WTC11 (cell line): ENCODE data around the gene PELI3. TPM values are rescaled to one million over a fixed set of nuclear protein-coding genes. Genes with fewer than 3 reads are reported as not detected.
A peak's percentile ranks its signal among the peaks of the same experiment; 100 is the strongest.

Source experiments
- ATAC-seq: fragments of 200-7000 bp; cut with Tn5 transposase; 2 replicates; pipeline ENCODE4 v1.10.0; 2021; ENCODE audit warnings: mild to moderate bottlenecking, moderate library complexity
- CTCF ChIA-PET: fragments of 300-600 bp; sonication (Branson Sonifier 250); formaldehyde crosslinking; loops from one replicate; lab custom pipeline; 2021; ENCODE audit warnings: antibody characterized with exemption; lab: Charles Lee
- POLR2A ChIA-PET: fragments of 350-600 bp; sonication (Branson Sonifier 250); formaldehyde crosslinking; loops from one replicate; lab custom pipeline; 2021; ENCODE audit warnings: antibody characterized with exemption; lab: Charles Lee
- DNase-seq: peaks from one replicate; pipeline ENCODE4 v3.0.0; 2021; ENCODE audit warnings: low spot score
- H3K27ac Mint-ChIP-seq: 2 replicates; pipeline ENCODE4 v1.8.0; 2021; ENCODE audit warnings: mixed read lengths
- H3K27me3 Mint-ChIP-seq: 2 replicates; pipeline ENCODE4 v1.8.0; 2021; ENCODE audit warnings: low read depth, mild to moderate bottlenecking, moderate library complexity, mixed read lengths
- H3K36me3 Mint-ChIP-seq: 2 replicates; pipeline ENCODE4 v1.8.0; 2021; ENCODE audit warnings: mixed read lengths
- H3K4me1 Mint-ChIP-seq: 2 replicates; pipeline ENCODE4 v1.8.0; 2022; ENCODE audit warnings: mixed read lengths
- H3K4me3 Mint-ChIP-seq: 2 replicates; pipeline ENCODE4 v1.8.0; 2021; ENCODE audit warnings: mild to moderate bottlenecking, moderate library complexity, mixed read lengths
- H3K9me3 Mint-ChIP-seq: 2 replicates; pipeline ENCODE4 v1.8.0; 2021; ENCODE audit warnings: mixed read lengths
- ARID4B ChIP-seq: sonication (generic); formaldehyde crosslinking; IDR thresholded peaks from 2 replicates; pipeline ENCODE4 v1.8.0; 2023; ENCODE audit warnings: missing genetic modification reagents, mild to moderate bottlenecking, borderline replicate concordance
- FOXK1 ChIP-seq: sonication (generic); formaldehyde crosslinking; IDR thresholded peaks from 2 replicates; pipeline ENCODE4 v1.8.0; 2022; ENCODE audit warnings: mild to moderate bottlenecking, moderate library complexity, missing genetic modification reagents
- FOXP4 ChIP-seq: sonication (generic); formaldehyde crosslinking; IDR thresholded peaks from 2 replicates; pipeline ENCODE4 v1.8.0; 2022; ENCODE audit warnings: mild to moderate bottlenecking, missing genetic modification reagents
- HMGA2 ChIP-seq: fragments of 250-450 bp; sonication (Bioruptor Pico); IDR thresholded peaks from 2 replicates; pipeline ENCODE4 v1.4.0; 2021; ENCODE audit warnings: mild to moderate bottlenecking, moderate library complexity
- JUN ChIP-seq: sonication (generic); formaldehyde crosslinking; IDR thresholded peaks from 2 replicates; pipeline ENCODE4 v1.8.0; 2023; ENCODE audit warnings: mild to moderate bottlenecking, missing genetic modification reagents
- RELA ChIP-seq: sonication (generic); formaldehyde crosslinking; IDR thresholded peaks from 2 replicates; pipeline ENCODE4 v1.8.1; 2022; ENCODE audit warnings: missing genetic modification reagents, mild to moderate bottlenecking, borderline replicate concordance
- SOX15 ChIP-seq: fragments of 250-450 bp; sonication (Bioruptor Pico); IDR thresholded peaks from 2 replicates; pipeline ENCODE4 v1.9.0; 2021; ENCODE audit warnings: mild to moderate bottlenecking
- TEAD1 ChIP-seq: sonication (generic); formaldehyde crosslinking; IDR thresholded peaks from 2 replicates; pipeline ENCODE4 v1.8.0; 2022; ENCODE audit warnings: mild to moderate bottlenecking, missing genetic modification reagents
- ZMAT4 ChIP-seq: fragments of 250-450 bp; sonication (Bioruptor Pico); IDR thresholded peaks from 2 replicates; pipeline ENCODE4 v1.9.0; 2021; ENCODE audit warnings: mild to moderate bottlenecking
- ZNF219 ChIP-seq: sonication (generic); formaldehyde crosslinking; IDR thresholded peaks from 2 replicates; pipeline ENCODE4 v1.8.0; 2023; ENCODE audit warnings: missing genetic modification reagents, mild to moderate bottlenecking, borderline replicate concordance
- ZNF263 ChIP-seq: sonication (generic); formaldehyde crosslinking; IDR thresholded peaks from 2 replicates; pipeline ENCODE4 v1.8.1; 2022; ENCODE audit warnings: low read depth, mild to moderate bottlenecking, moderate library complexity, missing genetic modification reagents
- ZNF317 ChIP-seq: sonication (generic); formaldehyde crosslinking; IDR thresholded peaks from 2 replicates; pipeline ENCODE4 v1.8.1; 2023; ENCODE audit warnings: low read depth, mild to moderate bottlenecking, moderate library complexity, missing genetic modification reagents, borderline replicate concordance
- ZNF423 ChIP-seq: fragments of 250-450 bp; sonication (Bioruptor Pico); IDR thresholded peaks from 2 replicates; pipeline ENCODE4 v2.1.2; 2022; ENCODE audit warnings: mild to moderate bottlenecking, moderate library complexity
- total RNA-seq: library from RNA; stranded (reverse); gene quantifications from 3 replicates; pipeline ENCODE4 v1.2.3, GENCODE V29; 2021
- TF ChIP-seq, protein P1 (sequence below): sonication (generic); formaldehyde crosslinking; IDR thresholded peaks from 2 replicates; pipeline ENCODE4 v1.8.0; 2023; ENCODE audit warnings: mild to moderate bottlenecking, missing genetic modification reagents
- TF ChIP-seq, protein P2 (sequence below): fragments of 250-450 bp; sonication (Bioruptor Pico); IDR thresholded peaks from 2 replicates; pipeline ENCODE4 v1.8.0; 2021; ENCODE audit warnings: mild to moderate bottlenecking
- TF ChIP-seq, protein P3 (sequence below): sonication (generic); formaldehyde crosslinking; conservative IDR thresholded peaks from 2 replicates; pipeline ENCODE4 v1.8.1; 2022; ENCODE audit warnings: mild to moderate bottlenecking, missing genetic modification reagents
- TF ChIP-seq, protein P4 (sequence below): sonication (generic); formaldehyde crosslinking; IDR thresholded peaks from 2 replicates; pipeline ENCODE4 v1.8.1; 2022; ENCODE audit warnings: low read depth, mild to moderate bottlenecking, moderate library complexity, missing genetic modification reagents, borderline replicate concordance
- TF ChIP-seq, protein P5 (sequence below): sonication (generic); formaldehyde crosslinking; IDR thresholded peaks from 2 replicates; pipeline ENCODE4 v1.8.0; 2022; ENCODE audit warnings: missing genetic modification reagents
- TF ChIP-seq, protein P6 (sequence below): sonication (generic); formaldehyde crosslinking; IDR thresholded peaks from 2 replicates; pipeline ENCODE4 v1.8.0; 2022; ENCODE audit warnings: mild to moderate bottlenecking, missing genetic modification reagents

Gene PELI3
- total RNA-seq, 1 experiment from 2014 or later = 7.8 TPM

- Mint-ChIP-seq H3K27me3 (no peaks in the 10 kb centered on the region), H3K4me1 (peaks cover 6% of the 10 kb centered on the region), H3K27ac (peak overlapping the region; percentile 41; the same call in 1 of the 2 replicates), H3K9me3 (no peaks in the 10 kb centered on the region), H3K36me3 (peaks cover 22% of the 10 kb centered on the region), H3K4me3 (no peak overlapping the region)
- no peak for ATAC-seq
- no peak for DNase-seq
- POLR2A ChIA-PET = no interaction called here
- TF ChIP-seq FOXK1 (CRISPR knock-in tag) (no peak), ZNF219 (CRISPR knock-in tag) (no peak), HMGA2 (CRISPR knock-in tag) (no peak), JUN (CRISPR knock-in tag) (no peak), ZMAT4 (CRISPR knock-in tag) (no peak), FOXP4 (CRISPR knock-in tag) (no peak), TEAD1 (CRISPR knock-in tag) (no peak), RELA (CRISPR knock-in tag) (no peak), ZNF423 (CRISPR knock-in tag) (no peak), ARID4B (CRISPR knock-in tag) (no peak), ZNF317 (no peak), SOX15 (no peak), ZNF263 (CRISPR knock-in tag) (no peak)
- TF ChIP-seq, protein P1, sequence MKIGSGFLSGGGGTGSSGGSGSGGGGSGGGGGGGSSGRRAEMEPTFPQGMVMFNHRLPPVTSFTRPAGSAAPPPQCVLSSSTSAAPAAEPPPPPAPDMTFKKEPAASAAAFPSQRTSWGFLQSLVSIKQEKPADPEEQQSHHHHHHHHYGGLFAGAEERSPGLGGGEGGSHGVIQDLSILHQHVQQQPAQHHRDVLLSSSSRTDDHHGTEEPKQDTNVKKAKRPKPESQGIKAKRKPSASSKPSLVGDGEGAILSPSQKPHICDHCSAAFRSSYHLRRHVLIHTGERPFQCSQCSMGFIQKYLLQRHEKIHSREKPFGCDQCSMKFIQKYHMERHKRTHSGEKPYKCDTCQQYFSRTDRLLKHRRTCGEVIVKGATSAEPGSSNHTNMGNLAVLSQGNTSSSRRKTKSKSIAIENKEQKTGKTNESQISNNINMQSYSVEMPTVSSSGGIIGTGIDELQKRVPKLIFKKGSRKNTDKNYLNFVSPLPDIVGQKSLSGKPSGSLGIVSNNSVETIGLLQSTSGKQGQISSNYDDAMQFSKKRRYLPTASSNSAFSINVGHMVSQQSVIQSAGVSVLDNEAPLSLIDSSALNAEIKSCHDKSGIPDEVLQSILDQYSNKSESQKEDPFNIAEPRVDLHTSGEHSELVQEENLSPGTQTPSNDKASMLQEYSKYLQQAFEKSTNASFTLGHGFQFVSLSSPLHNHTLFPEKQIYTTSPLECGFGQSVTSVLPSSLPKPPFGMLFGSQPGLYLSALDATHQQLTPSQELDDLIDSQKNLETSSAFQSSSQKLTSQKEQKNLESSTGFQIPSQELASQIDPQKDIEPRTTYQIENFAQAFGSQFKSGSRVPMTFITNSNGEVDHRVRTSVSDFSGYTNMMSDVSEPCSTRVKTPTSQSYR = no peak
- TF ChIP-seq, protein P2, sequence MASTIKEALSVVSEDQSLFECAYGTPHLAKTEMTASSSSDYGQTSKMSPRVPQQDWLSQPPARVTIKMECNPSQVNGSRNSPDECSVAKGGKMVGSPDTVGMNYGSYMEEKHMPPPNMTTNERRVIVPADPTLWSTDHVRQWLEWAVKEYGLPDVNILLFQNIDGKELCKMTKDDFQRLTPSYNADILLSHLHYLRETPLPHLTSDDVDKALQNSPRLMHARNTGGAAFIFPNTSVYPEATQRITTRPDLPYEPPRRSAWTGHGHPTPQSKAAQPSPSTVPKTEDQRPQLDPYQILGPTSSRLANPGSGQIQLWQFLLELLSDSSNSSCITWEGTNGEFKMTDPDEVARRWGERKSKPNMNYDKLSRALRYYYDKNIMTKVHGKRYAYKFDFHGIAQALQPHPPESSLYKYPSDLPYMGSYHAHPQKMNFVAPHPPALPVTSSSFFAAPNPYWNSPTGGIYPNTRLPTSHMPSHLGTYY = no peak
- TF ChIP-seq, protein P3, sequence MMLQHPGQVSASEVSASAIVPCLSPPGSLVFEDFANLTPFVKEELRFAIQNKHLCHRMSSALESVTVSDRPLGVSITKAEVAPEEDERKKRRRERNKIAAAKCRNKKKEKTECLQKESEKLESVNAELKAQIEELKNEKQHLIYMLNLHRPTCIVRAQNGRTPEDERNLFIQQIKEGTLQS (CRISPR knock-in tag) = no peak
- TF ChIP-seq, protein P4, sequence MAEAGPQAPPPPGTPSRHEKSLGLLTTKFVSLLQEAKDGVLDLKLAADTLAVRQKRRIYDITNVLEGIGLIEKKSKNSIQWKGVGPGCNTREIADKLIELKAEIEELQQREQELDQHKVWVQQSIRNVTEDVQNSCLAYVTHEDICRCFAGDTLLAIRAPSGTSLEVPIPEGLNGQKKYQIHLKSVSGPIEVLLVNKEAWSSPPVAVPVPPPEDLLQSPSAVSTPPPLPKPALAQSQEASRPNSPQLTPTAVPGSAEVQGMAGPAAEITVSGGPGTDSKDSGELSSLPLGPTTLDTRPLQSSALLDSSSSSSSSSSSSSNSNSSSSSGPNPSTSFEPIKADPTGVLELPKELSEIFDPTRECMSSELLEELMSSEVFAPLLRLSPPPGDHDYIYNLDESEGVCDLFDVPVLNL (CRISPR knock-in tag) = no peak
- TF ChIP-seq, protein P5, sequence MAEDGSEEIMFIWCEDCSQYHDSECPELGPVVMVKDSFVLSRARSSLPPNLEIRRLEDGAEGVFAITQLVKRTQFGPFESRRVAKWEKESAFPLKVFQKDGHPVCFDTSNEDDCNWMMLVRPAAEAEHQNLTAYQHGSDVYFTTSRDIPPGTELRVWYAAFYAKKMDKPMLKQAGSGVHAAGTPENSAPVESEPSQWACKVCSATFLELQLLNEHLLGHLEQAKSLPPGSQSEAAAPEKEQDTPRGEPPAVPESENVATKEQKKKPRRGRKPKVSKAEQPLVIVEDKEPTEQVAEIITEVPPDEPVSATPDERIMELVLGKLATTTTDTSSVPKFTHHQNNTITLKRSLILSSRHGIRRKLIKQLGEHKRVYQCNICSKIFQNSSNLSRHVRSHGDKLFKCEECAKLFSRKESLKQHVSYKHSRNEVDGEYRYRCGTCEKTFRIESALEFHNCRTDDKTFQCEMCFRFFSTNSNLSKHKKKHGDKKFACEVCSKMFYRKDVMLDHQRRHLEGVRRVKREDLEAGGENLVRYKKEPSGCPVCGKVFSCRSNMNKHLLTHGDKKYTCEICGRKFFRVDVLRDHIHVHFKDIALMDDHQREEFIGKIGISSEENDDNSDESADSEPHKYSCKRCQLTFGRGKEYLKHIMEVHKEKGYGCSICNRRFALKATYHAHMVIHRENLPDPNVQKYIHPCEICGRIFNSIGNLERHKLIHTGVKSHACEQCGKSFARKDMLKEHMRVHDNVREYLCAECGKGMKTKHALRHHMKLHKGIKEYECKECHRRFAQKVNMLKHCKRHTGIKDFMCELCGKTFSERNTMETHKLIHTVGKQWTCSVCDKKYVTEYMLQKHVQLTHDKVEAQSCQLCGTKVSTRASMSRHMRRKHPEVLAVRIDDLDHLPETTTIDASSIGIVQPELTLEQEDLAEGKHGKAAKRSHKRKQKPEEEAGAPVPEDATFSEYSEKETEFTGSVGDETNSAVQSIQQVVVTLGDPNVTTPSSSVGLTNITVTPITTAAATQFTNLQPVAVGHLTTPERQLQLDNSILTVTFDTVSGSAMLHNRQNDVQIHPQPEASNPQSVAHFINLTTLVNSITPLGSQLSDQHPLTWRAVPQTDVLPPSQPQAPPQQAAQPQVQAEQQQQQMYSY (CRISPR knock-in tag) = no peak
- TF ChIP-seq, protein P6, sequence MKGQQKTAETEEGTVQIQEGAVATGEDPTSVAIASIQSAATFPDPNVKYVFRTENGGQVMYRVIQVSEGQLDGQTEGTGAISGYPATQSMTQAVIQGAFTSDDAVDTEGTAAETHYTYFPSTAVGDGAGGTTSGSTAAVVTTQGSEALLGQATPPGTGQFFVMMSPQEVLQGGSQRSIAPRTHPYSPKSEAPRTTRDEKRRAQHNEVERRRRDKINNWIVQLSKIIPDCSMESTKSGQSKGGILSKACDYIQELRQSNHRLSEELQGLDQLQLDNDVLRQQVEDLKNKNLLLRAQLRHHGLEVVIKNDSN (CRISPR knock-in tag) = no peak
- CTCF ChIA-PET = interaction anchor here (0.6 to 3.6 kb wide), 30 partner anchors 8 to 364 kb away, joined by 3 to 47 read pairs (median 6); partner anchors contain the start of genes ACTN3, BBS1, DPP3 and MRPL11
Observed at GRCh38 chr11:66492161-66492865, 25.6 kb downstream of the PELI3 start.
